Endothelial cell of umbilical vein (primary cell): ENCODE results near the gene SPAG16.

Experiments
- EZH2 ChIP-seq: IDR thresholded peaks from 2 replicates; pipeline ENCODE4 v1.6.1; 2012; ENCODE audit warnings: borderline replicate concordance, low read depth, mild to moderate bottlenecking, moderate library complexity, low read length, inconsistent platforms; ENCODE audit not compliant: severe bottlenecking
- TF ChIP-seq, protein P1 (sequence below), 2 donors: IDR thresholded peaks; 1 replicate in 1 of 2; 2 replicates in 1 of 2; pipeline ENCODE4 v1.5.1; 2011; ENCODE audit warnings: low read length in 2 of 2, mild to moderate bottlenecking in 2 of 2, moderate library complexity in 2 of 2, control low read depth in 1 of 2, inconsistent platforms in 1 of 2, low read depth in 1 of 2; ENCODE audit not compliant: insufficient read depth in 1 of 2; ENCODE audit errors: extremely low read depth in 1 of 2
- TF ChIP-seq, protein P2 (sequence below): IDR thresholded peaks from 2 replicates; pipeline ENCODE4 v1.6.1; 2011; ENCODE audit not compliant: insufficient read depth, insufficient read length

DNA sequence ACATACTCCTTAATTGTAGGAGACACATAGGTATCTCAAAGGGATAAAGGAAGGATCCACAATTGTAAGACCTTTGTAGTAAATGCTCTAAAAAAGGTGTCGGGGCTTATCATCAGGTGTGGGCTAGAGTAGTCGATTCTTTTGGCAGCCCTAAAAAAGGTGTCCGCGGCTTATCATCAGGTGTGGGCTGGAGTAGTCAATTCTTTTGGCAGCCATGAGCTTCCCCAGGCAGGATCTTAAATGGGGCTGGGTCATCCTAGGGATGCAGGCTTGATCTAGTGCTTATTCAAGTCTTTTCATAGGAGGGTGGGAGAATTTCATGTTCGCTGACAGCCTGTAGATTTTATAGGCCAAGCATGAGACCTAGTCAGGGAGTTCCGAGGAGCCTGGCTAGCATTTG is 720.2 kb downstream of the SPAG16 start:
- TF ChIP-seq, protein P1, sequence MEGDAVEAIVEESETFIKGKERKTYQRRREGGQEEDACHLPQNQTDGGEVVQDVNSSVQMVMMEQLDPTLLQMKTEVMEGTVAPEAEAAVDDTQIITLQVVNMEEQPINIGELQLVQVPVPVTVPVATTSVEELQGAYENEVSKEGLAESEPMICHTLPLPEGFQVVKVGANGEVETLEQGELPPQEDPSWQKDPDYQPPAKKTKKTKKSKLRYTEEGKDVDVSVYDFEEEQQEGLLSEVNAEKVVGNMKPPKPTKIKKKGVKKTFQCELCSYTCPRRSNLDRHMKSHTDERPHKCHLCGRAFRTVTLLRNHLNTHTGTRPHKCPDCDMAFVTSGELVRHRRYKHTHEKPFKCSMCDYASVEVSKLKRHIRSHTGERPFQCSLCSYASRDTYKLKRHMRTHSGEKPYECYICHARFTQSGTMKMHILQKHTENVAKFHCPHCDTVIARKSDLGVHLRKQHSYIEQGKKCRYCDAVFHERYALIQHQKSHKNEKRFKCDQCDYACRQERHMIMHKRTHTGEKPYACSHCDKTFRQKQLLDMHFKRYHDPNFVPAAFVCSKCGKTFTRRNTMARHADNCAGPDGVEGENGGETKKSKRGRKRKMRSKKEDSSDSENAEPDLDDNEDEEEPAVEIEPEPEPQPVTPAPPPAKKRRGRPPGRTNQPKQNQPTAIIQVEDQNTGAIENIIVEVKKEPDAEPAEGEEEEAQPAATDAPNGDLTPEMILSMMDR (IDR thresholded peaks at IDR 0.05; ENCODE audit: extremely low read depth in 1 of 2, insufficient read depth in 1 of 2, low read depth in 1 of 2, low read length in 2 of 2), result no peak
- TF ChIP-seq, protein P2, sequence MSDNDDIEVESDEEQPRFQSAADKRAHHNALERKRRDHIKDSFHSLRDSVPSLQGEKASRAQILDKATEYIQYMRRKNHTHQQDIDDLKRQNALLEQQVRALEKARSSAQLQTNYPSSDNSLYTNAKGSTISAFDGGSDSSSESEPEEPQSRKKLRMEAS, result no peak
- TF ChIP-seq EZH2, result no peak
